ENCODE data around the gene ST8SIA5.

DNA sequence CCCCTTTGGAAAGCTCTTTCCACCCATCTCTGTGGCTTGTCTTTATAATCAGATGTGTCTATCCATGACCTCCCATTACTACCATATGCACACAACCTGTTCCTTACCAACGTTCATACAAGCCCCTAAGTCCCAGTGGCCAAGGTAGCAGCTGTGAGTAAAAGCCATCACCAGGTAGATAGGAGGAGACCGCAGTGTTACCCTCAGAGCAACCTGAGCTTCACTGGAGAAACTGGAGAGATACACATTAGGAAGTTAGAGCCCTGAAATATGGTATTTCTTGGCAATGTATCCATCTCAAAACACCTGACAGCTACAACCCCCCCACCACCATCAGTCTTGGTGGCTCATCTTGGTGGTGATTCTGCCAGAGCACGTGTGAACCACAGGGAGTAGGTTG lies 125.9 kb downstream of the ST8SIA5 start:
- TF ChIP-seq CTCF (conservative IDR thresholded peaks at IDR 0.05) (no peak), EZH2 (IDR thresholded peaks at IDR 0.05; ENCODE audit: low read depth) (no peak)

Data from PC-9 (cell line).